NAMALWA (cell line): Measurements from ENCODE around the gene PARD3.
"Not testable (repeated sequence)": the region's sequence is repeated elsewhere in the genome, so short reads cannot be mapped to it uniquely, and the experiment has no call there.

Experiments used
- DNase-seq: peaks from one replicate; pipeline ENCODE4 v3.0.0-alpha.2; 2015; ENCODE audit warnings: low spot score

The PARD3 gene

GRCh38 chr10:34067741-34068140 is 747.4 kb downstream of the PARD3 start:
- DNase-seq, result not testable (repeated sequence)

- DNase-seq, result no peak
These were observed 751.5 kb downstream of the PARD3 start for GRCh38 chr10:34063592-34063991.

- DNase-seq, result no peak
These were observed 753.3 kb downstream of the PARD3 start for GRCh38 chr10:34061841-34062240.
